ENCODE measurements around the gene ABHD4.
"Not testable (repeated sequence)": the region's sequence is repeated elsewhere in the genome, so short reads cannot be mapped to it uniquely, and the experiment has no call there.

Gene ABHD4

DNA sequence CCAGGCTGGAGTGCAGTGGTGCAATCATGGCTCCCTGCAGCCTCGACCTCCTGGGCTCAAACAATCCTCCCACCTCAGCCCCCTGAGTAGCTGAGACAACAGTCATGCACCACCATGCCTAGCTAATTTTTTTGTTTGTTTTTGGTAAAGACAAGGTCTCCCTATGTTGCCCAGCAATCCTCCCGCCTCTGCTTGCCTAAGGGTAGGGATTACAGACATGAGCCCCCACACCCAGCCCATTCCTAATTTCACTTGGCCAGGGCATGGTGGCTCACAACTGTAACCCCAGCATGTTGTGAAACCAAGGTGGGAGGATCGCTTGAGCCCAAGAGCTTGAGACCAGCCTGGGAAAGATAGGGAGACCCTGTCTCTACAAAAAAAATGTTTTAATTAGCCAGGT lies 18.2 kb upstream of the ABHD4 start:
- TF ChIP-seq, protein P1, sequence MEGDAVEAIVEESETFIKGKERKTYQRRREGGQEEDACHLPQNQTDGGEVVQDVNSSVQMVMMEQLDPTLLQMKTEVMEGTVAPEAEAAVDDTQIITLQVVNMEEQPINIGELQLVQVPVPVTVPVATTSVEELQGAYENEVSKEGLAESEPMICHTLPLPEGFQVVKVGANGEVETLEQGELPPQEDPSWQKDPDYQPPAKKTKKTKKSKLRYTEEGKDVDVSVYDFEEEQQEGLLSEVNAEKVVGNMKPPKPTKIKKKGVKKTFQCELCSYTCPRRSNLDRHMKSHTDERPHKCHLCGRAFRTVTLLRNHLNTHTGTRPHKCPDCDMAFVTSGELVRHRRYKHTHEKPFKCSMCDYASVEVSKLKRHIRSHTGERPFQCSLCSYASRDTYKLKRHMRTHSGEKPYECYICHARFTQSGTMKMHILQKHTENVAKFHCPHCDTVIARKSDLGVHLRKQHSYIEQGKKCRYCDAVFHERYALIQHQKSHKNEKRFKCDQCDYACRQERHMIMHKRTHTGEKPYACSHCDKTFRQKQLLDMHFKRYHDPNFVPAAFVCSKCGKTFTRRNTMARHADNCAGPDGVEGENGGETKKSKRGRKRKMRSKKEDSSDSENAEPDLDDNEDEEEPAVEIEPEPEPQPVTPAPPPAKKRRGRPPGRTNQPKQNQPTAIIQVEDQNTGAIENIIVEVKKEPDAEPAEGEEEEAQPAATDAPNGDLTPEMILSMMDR (IDR thresholded peaks at IDR 0.05; ENCODE audit: insufficient read depth, low read depth, low read length, missing control alignments) = no peak
- H3K4me3 ChIP-seq (ENCODE audit: low read length) = no peak overlapping the region
- DNase-seq (ENCODE audit: low read depth) = no peak

DNA sequence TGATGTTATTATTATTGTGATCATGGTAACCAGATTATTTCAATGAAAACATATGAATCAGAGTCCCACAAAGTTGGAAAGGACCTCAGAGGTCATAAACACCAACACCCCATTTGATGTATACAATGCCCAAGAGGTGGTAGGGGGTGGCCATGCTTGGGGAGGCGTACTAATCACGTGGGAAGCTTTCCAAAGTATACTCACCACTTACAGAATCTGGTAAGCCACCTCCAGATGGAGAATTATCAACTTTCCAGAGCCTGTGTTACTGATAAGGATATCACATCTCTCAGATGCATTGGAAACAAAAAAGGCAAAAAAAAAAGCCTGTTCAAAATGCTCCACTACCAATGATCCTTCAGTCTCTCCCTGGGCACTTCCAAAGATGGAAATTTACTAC lies 17.5 kb upstream of the ABHD4 start:
- no peak overlapping the region for H3K4me3 ChIP-seq (ENCODE audit: low read length)
- TF ChIP-seq, protein P1 (IDR thresholded peaks at IDR 0.05; ENCODE audit: insufficient read depth, low read depth, low read length, missing control alignments) = no peak
- no peak for DNase-seq (ENCODE audit: low read depth)

GRCh38 chr14:22583994-22584393 lies 14.1 kb upstream of the ABHD4 start:
- no peak overlapping the region for H3K4me3 ChIP-seq (ENCODE audit: low read length)
- TF ChIP-seq, protein P1 (IDR thresholded peaks at IDR 0.05; ENCODE audit: insufficient read depth, low read depth, low read length, missing control alignments) = no peak
- DNase-seq (ENCODE audit: low read depth) = no peak

- DNase-seq (ENCODE audit: low read depth) = no peak
- TF ChIP-seq, protein P1 (IDR thresholded peaks at IDR 0.05; ENCODE audit: insufficient read depth, low read depth, low read length, missing control alignments) = no peak
- no peak overlapping the region for H3K4me3 ChIP-seq (ENCODE audit: low read length)
These were observed 10.9 kb upstream of the ABHD4 start for GRCh38 chr14:22587247-22587646.

GRCh38 chr14:22587677-22588422 lies 10.2 kb upstream of the ABHD4 start:
- H3K4me3 ChIP-seq (ENCODE audit: low read length) = peak overlapping the region; percentile 91
- not testable (repeated sequence) for DNase-seq (ENCODE audit: low read depth)

GRCh38 chr14:22588526-22589095 lies 9.5 kb upstream of the ABHD4 start:
- TF ChIP-seq, protein P1 (IDR thresholded peaks at IDR 0.05; ENCODE audit: insufficient read depth, low read depth, low read length, missing control alignments) = no peak
- DNase-seq (ENCODE audit: low read depth) = no peak
- H3K4me3 ChIP-seq (ENCODE audit: low read length) = peak overlapping the region; percentile 91

DNA sequence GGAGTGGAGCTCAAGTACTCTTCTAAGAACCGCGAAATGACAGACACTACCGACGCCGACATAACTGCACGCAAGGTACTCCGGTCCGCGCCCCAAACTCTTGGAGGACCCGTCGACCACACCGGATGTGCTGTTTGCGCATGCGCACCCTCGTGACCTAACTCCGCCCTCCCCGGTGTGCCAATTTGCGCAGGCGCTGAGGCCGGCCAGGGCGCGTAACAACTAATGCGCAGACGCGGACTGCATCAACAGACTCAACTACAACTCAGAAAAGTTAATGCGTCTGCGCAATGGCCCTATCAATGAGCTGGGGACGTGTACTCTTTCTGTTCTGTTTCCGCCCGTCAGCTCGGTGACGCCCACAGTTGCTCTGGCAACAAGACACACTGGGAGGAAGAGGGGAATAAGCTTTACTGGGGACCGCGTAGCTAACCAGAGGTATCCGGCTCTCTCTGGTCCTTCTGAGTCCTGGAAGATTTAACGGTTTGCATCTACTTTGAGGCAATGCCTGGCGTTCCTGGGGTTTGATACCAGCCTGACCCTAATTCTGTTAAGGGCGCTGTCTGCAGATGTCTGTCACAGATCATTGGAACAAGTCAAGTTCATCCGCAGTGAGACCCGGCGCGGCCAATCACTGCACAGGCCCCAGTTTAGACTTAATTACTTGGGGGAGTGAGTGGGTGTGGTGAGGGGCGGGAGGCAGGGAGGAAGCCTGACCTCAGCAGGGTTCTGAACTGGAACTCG lies 8.8 kb upstream of the ABHD4 start, which contains the start of gene DAD1:
Gene DAD1 (minus strand): TSS at position 129 of the 744 bp plus-strand sequence. CDS start 67 bp downstream, at position 62.
- peak within 1 kb of the TSS; percentile 91 for H3K4me3 ChIP-seq (ENCODE audit: low read length)
- TF ChIP-seq, protein P1 (IDR thresholded peaks at IDR 0.05; ENCODE audit: insufficient read depth, low read depth, low read length, missing control alignments) = no peak
- DNase-seq (ENCODE audit: low read depth) = peak; percentile 99
